PC-3 (cell line): ENCODE results near the gene RIMKLB.

Source experiments
- CTCF ChIP-seq: fragments of 300-600 bp; sonication (generic); conservative IDR thresholded peaks from 2 replicates; pipeline ENCODE4 v1.5.1; 2017; ENCODE audit warnings: antibody characterized with exemption, low read depth, mild to moderate bottlenecking, low read length
- EZH2 ChIP-seq: fragments of 300-600 bp; sonication (generic); IDR thresholded peaks from one replicate; pipeline ENCODE4 v1.6.1; 2017; ENCODE audit warnings: antibody characterized with exemption, mild to moderate bottlenecking, low read length; ENCODE audit not compliant: unreplicated experiment
- EZH2phosphoT487 ChIP-seq: fragments of 300-600 bp; sonication (generic); IDR thresholded peaks from 2 replicates; pipeline ENCODE4 v1.6.1; 2018; ENCODE audit warnings: mild to moderate bottlenecking, antibody characterized with exemption, low read length, borderline replicate concordance

GRCh38 chr12:8771072-8771471 is 73.3 kb downstream of the RIMKLB start:
- TF ChIP-seq CTCF (no peak), EZH2 (no peak), EZH2phosphoT487 (no peak)
